ENCODE results near the gene POPDC2. TPM values are rescaled to one million over a fixed set of nuclear protein-coding genes. Genes with fewer than 3 reads are reported as not detected.
A peak's percentile ranks its signal among the peaks of the same experiment; 100 is the strongest.

POPDC2 gene
- total and polyA plus RNA-seq, 2 donors (not counting 1 experiment from before 2014, with no cell fraction given): 8.0 to 9.5 TPM

- Histone ChIP-seq H3K9me3 (ENCODE audit: control extremely low read depth in 1 of 3, control insufficient read depth in 2 of 3, insufficient read depth in 1 of 3, low read length in 2 of 3) (no peaks in the 10 kb centered on the region), H3K4me3 (ENCODE audit: control extremely low read depth in 1 of 5, extremely low read depth in 1 of 5, insufficient read depth in 1 of 5, low read depth in 2 of 5, low read length in 4 of 5) (no peak overlapping the region), H4K20me1 (ENCODE audit: control insufficient read depth, insufficient read depth, low read length, poor library complexity, severe bottlenecking) (no peaks in the 10 kb centered on the region), H3K27me3 (replicated peaks in 1 of 4; ENCODE audit: control extremely low read depth in 1 of 4, control insufficient read depth in 3 of 4, insufficient read depth in 4 of 4, low read length in 3 of 4) (no peaks in the 10 kb centered on the region), H3K36me3 (replicated peaks in 1 of 2; ENCODE audit: control extremely low read depth in 1 of 2, control insufficient read depth in 1 of 2, extremely low read depth in 1 of 2, insufficient read depth in 2 of 2, low read length in 1 of 2) (peaks cover 4 to 8% of the 10 kb centered on the region in 2 experiments), H3K79me2 (ENCODE audit: control insufficient read depth, insufficient read depth, low read length) (no peaks in the 10 kb centered on the region), H3K4me2 (replicated peaks; ENCODE audit: low read depth, low read length, poor library complexity, severe bottlenecking) (no peak overlapping the region), H3K4me1 (ENCODE audit: control insufficient read depth in 2 of 2, insufficient read depth in 2 of 2, low read length in 2 of 2) (peaks cover 9 to 15% of the 10 kb centered on the region in 2 donors), H3K27ac (ENCODE audit: low read length in 2 of 2) (peak overlapping the region in 1 of 2 donors; percentile 50), H3K9ac (ENCODE audit: low read length) (no peak overlapping the region), H2AFZ (ENCODE audit: insufficient read depth, low read depth, low read length, poor library complexity, severe bottlenecking) (no peak overlapping the region)
- no peaks in the 10 kb centered on the region for H3K27me3 Mint-ChIP-seq
- no CpG with 5 or more reads among the region's 2 CpGs for WGBS (ENCODE audit: insufficient coverage)
- ATAC-seq (ENCODE audit: low read depth) (no peak), DNase-seq (no peak)
- intact Hi-C loops (cut with micrococcal nuclease): no loop called here
- peaks cover 43% of the 10 kb centered on the region for H3K4me1 Mint-ChIP-seq
- H3K9me3 Mint-ChIP-seq (ENCODE audit: insufficient read depth): no peaks in the 10 kb centered on the region
- ChIA-PET CTCF (interaction anchor here (1.1 kb wide), 1 partner anchor 17 kb away, joined by 4 read pairs; no protein-coding TSS in a partner anchor), POLR2A (no interaction called here)
- no peak overlapping the region for H3K4me3 Mint-ChIP-seq
- TF ChIP-seq EZH2 (IDR thresholded peaks at IDR 0.05; ENCODE audit: borderline replicate concordance, insufficient read depth, low read depth, low read length, poor library complexity, severe bottlenecking): no peak
- TF ChIP-seq CTCF (IDR thresholded peaks at IDR 0.05): no peak
- peak overlapping the region; percentile 46 for H3K27ac Mint-ChIP-seq
Measured at GRCh38 chr3:119663885-119664284, 3.5 kb upstream of the POPDC2 start.

GRCh38 chr3:119662604-119663373 is 2.4 kb upstream of the POPDC2 start:
- Mint-ChIP-seq H3K9me3 (ENCODE audit: insufficient read depth) (no peaks in the 10 kb centered on the region), H3K27me3 (no peaks in the 10 kb centered on the region), H3K27ac (peak overlapping the region; percentile 42), H3K4me3 (no peak overlapping the region), H3K4me1 (peaks cover 48% of the 10 kb centered on the region)
- Histone ChIP-seq H3K27ac (ENCODE audit: low read length in 2 of 2) (no peak overlapping the region), H4K20me1 (ENCODE audit: control insufficient read depth, insufficient read depth, low read length, poor library complexity, severe bottlenecking) (no peaks in the 10 kb centered on the region), H2AFZ (ENCODE audit: insufficient read depth, low read depth, low read length, poor library complexity, severe bottlenecking) (no peak overlapping the region), H3K4me1 (ENCODE audit: control insufficient read depth in 2 of 2, insufficient read depth in 2 of 2, low read length in 2 of 2) (peaks cover 9 to 15% of the 10 kb centered on the region in 2 donors), H3K4me3 (ENCODE audit: control extremely low read depth in 1 of 5, extremely low read depth in 1 of 5, insufficient read depth in 1 of 5, low read depth in 2 of 5, low read length in 4 of 5) (no peak overlapping the region), H3K27me3 (replicated peaks in 1 of 4; ENCODE audit: control extremely low read depth in 1 of 4, control insufficient read depth in 3 of 4, insufficient read depth in 4 of 4, low read length in 3 of 4) (no peaks in the 10 kb centered on the region), H3K79me2 (ENCODE audit: control insufficient read depth, insufficient read depth, low read length) (no peaks in the 10 kb centered on the region), H3K9me3 (ENCODE audit: control extremely low read depth in 1 of 3, control insufficient read depth in 2 of 3, insufficient read depth in 1 of 3, low read length in 2 of 3) (no peaks in the 10 kb centered on the region), H3K9ac (ENCODE audit: low read length) (no peak overlapping the region), H3K4me2 (replicated peaks; ENCODE audit: low read depth, low read length, poor library complexity, severe bottlenecking) (no peak overlapping the region), H3K36me3 (replicated peaks in 1 of 2; ENCODE audit: control extremely low read depth in 1 of 2, control insufficient read depth in 1 of 2, extremely low read depth in 1 of 2, insufficient read depth in 2 of 2, low read length in 1 of 2) (no peaks in the 10 kb centered on the region)
- ATAC-seq (ENCODE audit: low read depth) (no peak), DNase-seq (peak; percentile 13)
- CTCF ChIA-PET: interaction anchor here (0.7 to 1.2 kb wide), 4 partner anchors 10 to 103 kb away, joined by 3 to 4 read pairs (median 4); partner anchors contain the start of gene CD80
- intact Hi-C loops (cut with micrococcal nuclease): no loop called here
- POLR2A ChIA-PET: no interaction called here
- no CpG with 5 or more reads among the region's 1 CpG for WGBS (ENCODE audit: insufficient coverage)
- no peak for TF ChIP-seq CTCF (IDR thresholded peaks at IDR 0.05)
- TF ChIP-seq EZH2 (IDR thresholded peaks at IDR 0.05; ENCODE audit: borderline replicate concordance, insufficient read depth, low read depth, low read length, poor library complexity, severe bottlenecking): no peak
